H9 (cell line): ENCODE data around the gene FYTTD1. TPM values are rescaled to one million over a fixed set of nuclear protein-coding genes. Genes with fewer than 3 reads are reported as not detected.
"Not testable (repeated sequence)": the region's sequence is repeated elsewhere in the genome, so short reads cannot be mapped to it uniquely, and the experiment has no call there.

Experiments
- DNase-seq: peaks from one replicate; pipeline ENCODE4 v3.0.0-alpha.2; 2017
- H2AFZ ChIP-seq: one replicate; pipeline ENCODE4 v1.6.1; 2013; ENCODE audit warnings: mild to moderate bottlenecking, low read length, control low read depth, moderate library complexity
- H2AK5ac ChIP-seq: 2 replicates; pipeline ENCODE4 v1.6.1; 2013; ENCODE audit warnings: low read length, control low read depth, mixed read lengths; ENCODE audit not compliant: insufficient read length
- H2BK120ac ChIP-seq: one replicate; pipeline ENCODE4 v1.6.1; 2013; ENCODE audit warnings: low read depth, mild to moderate bottlenecking, low read length, control low read depth, inconsistent platforms; ENCODE audit not compliant: poor library complexity, severe bottlenecking
- H2BK12ac ChIP-seq: 2 replicates; pipeline ENCODE4 v1.6.1; 2013; ENCODE audit warnings: low read length, control low read depth, mixed read lengths, low read depth; ENCODE audit not compliant: insufficient read length
- H2BK15ac ChIP-seq: 2 replicates; pipeline ENCODE4 v1.6.1; 2013; ENCODE audit warnings: low read depth, low read length, control low read depth
- H2BK20ac ChIP-seq: one replicate; pipeline ENCODE4 v1.6.1; 2013; ENCODE audit warnings: low read depth, mild to moderate bottlenecking, low read length, control low read depth, inconsistent platforms; ENCODE audit not compliant: poor library complexity, severe bottlenecking
- H2BK5ac ChIP-seq: 2 replicates; pipeline ENCODE4 v1.6.1; 2013; ENCODE audit warnings: low read length, control low read depth, mixed read lengths; ENCODE audit not compliant: insufficient read length
- H3K14ac ChIP-seq: 2 replicates; pipeline ENCODE4 v1.6.1; 2013; ENCODE audit warnings: low read length, control low read depth; ENCODE audit not compliant: insufficient read depth
- H3K18ac ChIP-seq: 2 replicates; pipeline ENCODE4 v1.6.1; 2013; ENCODE audit warnings: low read depth, mild to moderate bottlenecking, mixed read lengths, low read length, control low read depth; ENCODE audit not compliant: insufficient read length
- H3K23ac ChIP-seq: 2 replicates; pipeline ENCODE4 v1.6.1; 2013; ENCODE audit warnings: low read length, control low read depth, mixed read lengths, low read depth; ENCODE audit not compliant: insufficient read length
- H3K23me2 ChIP-seq: 2 replicates; pipeline ENCODE4 v1.6.1; 2013; ENCODE audit warnings: low read depth, mild to moderate bottlenecking, mixed read lengths, low read length, control low read depth; ENCODE audit not compliant: insufficient read length, poor library complexity, severe bottlenecking
- H3K27ac ChIP-seq: 2 replicates; pipeline ENCODE4 v1.5.1; 2013; ENCODE audit warnings: low read length, control low read depth, mixed read lengths, low read depth; ENCODE audit not compliant: insufficient read length
- H3K27me3 ChIP-seq: 2 replicates; pipeline ENCODE4 v1.6.1; 2013; ENCODE audit warnings: low read length, control low read depth, inconsistent platforms; ENCODE audit not compliant: insufficient read depth
- H3K4ac ChIP-seq: 2 replicates; pipeline ENCODE4 v1.6.1; 2013; ENCODE audit warnings: low read depth, mild to moderate bottlenecking, control low read depth, inconsistent platforms, low read length, moderate library complexity
- H3K4me1 ChIP-seq: 2 replicates; pipeline ENCODE4 v1.6.1; 2013; ENCODE audit warnings: low read length, control low read depth, inconsistent platforms; ENCODE audit not compliant: insufficient read depth
- H3K4me2 ChIP-seq: 2 replicates; pipeline ENCODE4 v1.6.1; 2013; ENCODE audit warnings: low read length, control low read depth, mixed read lengths; ENCODE audit not compliant: insufficient read length, insufficient read depth
- H3K56ac ChIP-seq: 2 replicates; pipeline ENCODE4 v1.6.1; 2013; ENCODE audit warnings: low read depth, mild to moderate bottlenecking, mixed read lengths, low read length, control low read depth; ENCODE audit not compliant: insufficient read length
- H3K79me1 ChIP-seq: 2 replicates; pipeline ENCODE4 v1.6.1; 2013; ENCODE audit warnings: low read depth, mild to moderate bottlenecking, moderate library complexity, low read length, control low read depth, inconsistent platforms; ENCODE audit not compliant: insufficient read depth, poor library complexity, severe bottlenecking
- H3K79me2 ChIP-seq: 2 replicates; pipeline ENCODE4 v1.6.1; 2013; ENCODE audit warnings: low read length, control low read depth, inconsistent platforms; ENCODE audit not compliant: insufficient read depth
- H3K9ac ChIP-seq: 2 replicates; pipeline ENCODE4 v1.6.1; 2013; ENCODE audit warnings: low read length, control low read depth, mixed read lengths; ENCODE audit not compliant: insufficient read length; ENCODE audit errors: extremely low read depth
- H3K9me3 ChIP-seq: one replicate; pipeline ENCODE4 v1.6.1; 2013; ENCODE audit warnings: low read depth, low read length, inconsistent platforms; ENCODE audit not compliant: control insufficient read depth
- H3T11ph ChIP-seq: one replicate; pipeline ENCODE4 v1.6.1; 2013; ENCODE audit warnings: mild to moderate bottlenecking, low read length, control low read depth, inconsistent platforms
- H4K20me1 ChIP-seq: one replicate; pipeline ENCODE4 v1.6.1; 2013; ENCODE audit not compliant: control insufficient read depth, insufficient read length, insufficient read depth
- H4K5ac ChIP-seq: 2 replicates; pipeline ENCODE4 v1.6.1; 2013; ENCODE audit warnings: low read depth, mild to moderate bottlenecking, mixed read lengths, low read length, control low read depth; ENCODE audit not compliant: insufficient read length
- H4K8ac ChIP-seq: replicated peaks from 2 replicates; pipeline ENCODE4 v1.6.1; 2013; ENCODE audit warnings: low read length, control low read depth, mixed read lengths, low read depth; ENCODE audit not compliant: insufficient read length
- H4K91ac ChIP-seq: 2 replicates; pipeline ENCODE4 v1.6.1; 2013; ENCODE audit warnings: low read depth, mild to moderate bottlenecking, moderate library complexity, mixed read lengths, low read length, control low read depth; ENCODE audit not compliant: insufficient read length
- H3K27ac Mint-ChIP-seq, 3 experiments: 2 replicates in 2 of 3; 3 replicates in 1 of 3; pipeline ENCODE4 v1.8.0; 2020 to 2021; ENCODE audit warnings: mixed read lengths in 3 of 3, mild to moderate bottlenecking in 1 of 3, moderate library complexity in 1 of 3
- H3K27me3 Mint-ChIP-seq: 2 replicates; pipeline ENCODE4 v1.8.0; 2021; ENCODE audit warnings: low read depth, mild to moderate bottlenecking, moderate library complexity, mixed read lengths
- H3K36me3 Mint-ChIP-seq, 3 experiments: 2 replicates in 2 of 3; 3 replicates in 1 of 3; pipeline ENCODE4 v1.8.0; 2020 to 2021; ENCODE audit warnings: low read depth in 3 of 3, mixed read lengths in 3 of 3; ENCODE audit not compliant: insufficient read depth in 1 of 3
- H3K4me1 Mint-ChIP-seq, 2 experiments: 2 replicates each; pipeline ENCODE4 v1.8.0; 2020; ENCODE audit warnings: mixed read lengths in 2 of 2
- H3K4me3 Mint-ChIP-seq, 2 experiments: 2 replicates in 1 of 2; 3 replicates in 1 of 2; pipeline ENCODE4 v1.8.0; 2020 to 2021; ENCODE audit warnings: mild to moderate bottlenecking in 2 of 2, mixed read lengths in 2 of 2, moderate library complexity in 1 of 2
- H3K9me3 Mint-ChIP-seq, 2 experiments: 2 replicates in 1 of 2; 3 replicates in 1 of 2; pipeline ENCODE4 v1.8.0; 2020; ENCODE audit warnings: mild to moderate bottlenecking in 2 of 2, mixed read lengths in 2 of 2, moderate library complexity in 1 of 2
- CTCF ChIP-seq: fragments of 200-600 bp; sonication (generic); conservative IDR thresholded peaks from 3 replicates; pipeline ENCODE4 v1.8.0; 2021; ENCODE audit warnings: antibody characterized with exemption, mild to moderate bottlenecking
- WGBS: extraction: QIAGEN DNeasy Blood & Tissue Kit; methylation state at CpG from one replicate; pipeline ENCODE4 v1.1.7; 2013; ENCODE audit warnings: missing lambda C conversion rate, low lambda C conversion rate, mixed read lengths; ENCODE audit not compliant: insufficient read length; ENCODE audit errors: extremely low coverage; 5-methylcytosine and 5-hydroxymethylcytosine counted together
- total RNA-seq: library from RNA; stranded (reverse); gene quantifications from 2 replicates; pipeline ENCODE4 v1.2.1, GENCODE V29; 2021

The FYTTD1 gene
- total RNA-seq, 1 experiment from 2014 or later = 19.4 TPM

- Histone ChIP-seq H2BK20ac (no peak overlapping the region), H3K27ac (no peak overlapping the region), H2AK5ac (no peak overlapping the region), H2AFZ (no peak overlapping the region), H3K4me1 (peaks cover 2% of the 10 kb centered on the region; the same call in 1 of the 2 replicates), H3K18ac (no peak overlapping the region), H4K5ac (no peak overlapping the region), H3K79me2 (no peaks in the 10 kb centered on the region), H3K79me1 (no peaks in the 10 kb centered on the region), H3K4ac (no peak overlapping the region), H3K14ac (no peak overlapping the region), H4K91ac (no peak overlapping the region), H2BK15ac (no peak overlapping the region), H3K56ac (no peak overlapping the region), H4K20me1 (no peaks in the 10 kb centered on the region), H4K8ac (no peak overlapping the region), H3K23ac (no peak overlapping the region), H3K9me3 (no peaks in the 10 kb centered on the region), H2BK5ac (no peak overlapping the region), H3K23me2 (no peaks in the 10 kb centered on the region), H3K9ac (no peak overlapping the region), H2BK120ac (no peak overlapping the region), H3K4me2 (no peak overlapping the region), H2BK12ac (no peak overlapping the region), H3K27me3 (no peaks in the 10 kb centered on the region), H3T11ph (no peak overlapping the region)
- H3K27me3 Mint-ChIP-seq = no peaks in the 10 kb centered on the region
- TF ChIP-seq CTCF = no peak
- peaks cover 4 to 22% (median 5%) of the 10 kb centered on the region in 3 experiments for H3K36me3 Mint-ChIP-seq
- peaks cover 6 to 7% of the 10 kb centered on the region in 2 experiments for H3K4me1 Mint-ChIP-seq
- no peak overlapping the region for H3K4me3 Mint-ChIP-seq
- no CpG with 5 or more reads among the region's 9 CpGs for WGBS
- no peak for DNase-seq
- H3K9me3 Mint-ChIP-seq = peaks cover 0 to 3% of the 10 kb centered on the region in 2 experiments; a peak in 1 of 5 replicates
- no peak overlapping the region for H3K27ac Mint-ChIP-seq
Measured at GRCh38 chr3:197709135-197709534, 40.5 kb upstream of the FYTTD1 start.

GRCh38 chr3:197710965-197711364 lies 38.7 kb upstream of the FYTTD1 start:
- H2BK15ac ChIP-seq, H3K79me2 ChIP-seq, H4K8ac ChIP-seq, DNase-seq, H3K4me1 Mint-ChIP-seq, H3K23me2 ChIP-seq, H3K9ac ChIP-seq, H3K4me2 ChIP-seq, H2BK120ac ChIP-seq, H3K9me3 Mint-ChIP-seq, H3K27ac Mint-ChIP-seq, H2BK5ac ChIP-seq, H3K27me3 ChIP-seq, H4K5ac ChIP-seq, H3K56ac ChIP-seq, H3K18ac ChIP-seq, H4K91ac ChIP-seq, H2AK5ac ChIP-seq, H3K9me3 ChIP-seq, H3K23ac ChIP-seq, H3K4ac ChIP-seq, H3K79me1 ChIP-seq, H2AFZ ChIP-seq, H4K20me1 ChIP-seq, H3T11ph ChIP-seq, H2BK20ac ChIP-seq, H3K4me3 Mint-ChIP-seq, H2BK12ac ChIP-seq, H3K4me1 ChIP-seq, H3K14ac ChIP-seq, H3K27me3 Mint-ChIP-seq, H3K27ac ChIP-seq: not testable (repeated sequence)
- no CpG with 5 or more reads among the region's 5 CpGs for WGBS
- peaks cover 0 to 12% (median 2%) of the 10 kb centered on the region in 3 experiments; a peak in 4 of 7 replicates for H3K36me3 Mint-ChIP-seq
